ENCODE results near the gene CCDC15.

DNA sequence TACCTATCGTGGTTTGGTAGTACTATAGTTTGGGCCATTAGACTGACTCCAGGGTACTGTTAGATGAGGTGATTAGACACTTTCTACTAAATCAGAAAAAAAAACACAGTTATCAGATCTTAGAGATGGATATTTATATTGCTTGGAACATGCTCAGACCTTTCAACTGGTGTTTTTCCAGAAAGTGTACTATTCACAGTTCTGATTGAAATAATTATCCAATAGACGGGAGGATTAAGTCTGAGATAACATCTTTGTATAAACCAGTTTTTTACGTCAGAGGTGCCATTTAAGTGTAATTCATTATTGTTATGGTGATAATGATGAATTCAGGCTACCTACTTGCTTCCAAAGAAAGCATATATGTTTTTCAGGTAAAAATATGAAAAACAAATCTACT is 22.5 kb downstream of the CCDC15 start:
- TF ChIP-seq, protein P1, sequence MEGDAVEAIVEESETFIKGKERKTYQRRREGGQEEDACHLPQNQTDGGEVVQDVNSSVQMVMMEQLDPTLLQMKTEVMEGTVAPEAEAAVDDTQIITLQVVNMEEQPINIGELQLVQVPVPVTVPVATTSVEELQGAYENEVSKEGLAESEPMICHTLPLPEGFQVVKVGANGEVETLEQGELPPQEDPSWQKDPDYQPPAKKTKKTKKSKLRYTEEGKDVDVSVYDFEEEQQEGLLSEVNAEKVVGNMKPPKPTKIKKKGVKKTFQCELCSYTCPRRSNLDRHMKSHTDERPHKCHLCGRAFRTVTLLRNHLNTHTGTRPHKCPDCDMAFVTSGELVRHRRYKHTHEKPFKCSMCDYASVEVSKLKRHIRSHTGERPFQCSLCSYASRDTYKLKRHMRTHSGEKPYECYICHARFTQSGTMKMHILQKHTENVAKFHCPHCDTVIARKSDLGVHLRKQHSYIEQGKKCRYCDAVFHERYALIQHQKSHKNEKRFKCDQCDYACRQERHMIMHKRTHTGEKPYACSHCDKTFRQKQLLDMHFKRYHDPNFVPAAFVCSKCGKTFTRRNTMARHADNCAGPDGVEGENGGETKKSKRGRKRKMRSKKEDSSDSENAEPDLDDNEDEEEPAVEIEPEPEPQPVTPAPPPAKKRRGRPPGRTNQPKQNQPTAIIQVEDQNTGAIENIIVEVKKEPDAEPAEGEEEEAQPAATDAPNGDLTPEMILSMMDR (IDR thresholded peaks at IDR 0.05 in 4 of 5, conservative IDR thresholded peaks at IDR 0.05 in 1 of 5): no peak
- no peak for TF ChIP-seq POLR2A (IDR thresholded peaks at IDR 0.05)
